ENCODE results near the gene CFAP73.

GRCh38 chr12:113162102-113163029, 12.8 kb downstream of the CFAP73 start:
- TF ChIP-seq POLR2AphosphoS5 (IDR thresholded peaks at IDR 0.05) = no peak
- no peak for TF ChIP-seq POLR2A (IDR thresholded peaks at IDR 0.05)

All from sigmoid colon (tissue), 4 donors.